MM.1S (cell line): ENCODE data around the gene YWHAQ.

Experiments
- EZH2 ChIP-seq: fragments of 300-600 bp; sonication (generic); optimal IDR thresholded peaks from 2 replicates; pipeline ENCODE3; 2017; ENCODE audit warnings: low read depth, mild to moderate bottlenecking, antibody characterized with exemption, low read length, mixed read lengths
- EZH2phosphoT487 ChIP-seq: fragments of 300-600 bp; sonication (generic); IDR thresholded peaks from 2 replicates; pipeline ENCODE4 v1.6.1; 2018; ENCODE audit warnings: antibody characterized with exemption, low read length
- TF ChIP-seq, protein P1 (sequence below): fragments of 300-600 bp; sonication (generic); IDR thresholded peaks from 2 replicates; pipeline ENCODE4 v1.5.1; 2016; ENCODE audit warnings: antibody characterized with exemption, low read length, mixed read lengths

GRCh38 chr2:9675415-9676351 lies 44.9 kb upstream of the YWHAQ start:
- TF ChIP-seq, protein P1, sequence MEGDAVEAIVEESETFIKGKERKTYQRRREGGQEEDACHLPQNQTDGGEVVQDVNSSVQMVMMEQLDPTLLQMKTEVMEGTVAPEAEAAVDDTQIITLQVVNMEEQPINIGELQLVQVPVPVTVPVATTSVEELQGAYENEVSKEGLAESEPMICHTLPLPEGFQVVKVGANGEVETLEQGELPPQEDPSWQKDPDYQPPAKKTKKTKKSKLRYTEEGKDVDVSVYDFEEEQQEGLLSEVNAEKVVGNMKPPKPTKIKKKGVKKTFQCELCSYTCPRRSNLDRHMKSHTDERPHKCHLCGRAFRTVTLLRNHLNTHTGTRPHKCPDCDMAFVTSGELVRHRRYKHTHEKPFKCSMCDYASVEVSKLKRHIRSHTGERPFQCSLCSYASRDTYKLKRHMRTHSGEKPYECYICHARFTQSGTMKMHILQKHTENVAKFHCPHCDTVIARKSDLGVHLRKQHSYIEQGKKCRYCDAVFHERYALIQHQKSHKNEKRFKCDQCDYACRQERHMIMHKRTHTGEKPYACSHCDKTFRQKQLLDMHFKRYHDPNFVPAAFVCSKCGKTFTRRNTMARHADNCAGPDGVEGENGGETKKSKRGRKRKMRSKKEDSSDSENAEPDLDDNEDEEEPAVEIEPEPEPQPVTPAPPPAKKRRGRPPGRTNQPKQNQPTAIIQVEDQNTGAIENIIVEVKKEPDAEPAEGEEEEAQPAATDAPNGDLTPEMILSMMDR, result no peak
- TF ChIP-seq EZH2 (no peak), EZH2phosphoT487 (no peak)
